IPS-18a (cell line): ENCODE measurements around the gene SMIM9.
"Not testable (repeated sequence)": the region's sequence is repeated elsewhere in the genome, so short reads cannot be mapped to it uniquely, and the experiment has no call there.

ENCODE experiments used
- H3K27ac ChIP-seq: one replicate; pipeline ENCODE4 v1.5.1; 2013; ENCODE audit warnings: low read length
- H3K27me3 ChIP-seq: one replicate; pipeline ENCODE4 v1.6.1; 2013; ENCODE audit warnings: mild to moderate bottlenecking, low read length; ENCODE audit not compliant: control insufficient read depth, insufficient read depth
- H3K36me3 ChIP-seq: one replicate; pipeline ENCODE4 v1.6.1; 2013; ENCODE audit warnings: low read depth, low read length; ENCODE audit not compliant: control insufficient read depth
- H3K4me1 ChIP-seq: one replicate; pipeline ENCODE4 v1.6.1; 2013; ENCODE audit warnings: low read depth, low read length; ENCODE audit not compliant: control insufficient read depth
- H3K4me3 ChIP-seq: one replicate; pipeline ENCODE4 v1.5.1; 2013; ENCODE audit warnings: low read length
- H3K9ac ChIP-seq: one replicate; pipeline ENCODE4 v1.6.1; 2013; ENCODE audit warnings: mild to moderate bottlenecking, low read length, moderate library complexity
- H3K9me3 ChIP-seq: one replicate; pipeline ENCODE4 v1.6.1; 2013; ENCODE audit warnings: low read depth, low read length; ENCODE audit not compliant: control insufficient read depth

Gene SMIM9

DNA sequence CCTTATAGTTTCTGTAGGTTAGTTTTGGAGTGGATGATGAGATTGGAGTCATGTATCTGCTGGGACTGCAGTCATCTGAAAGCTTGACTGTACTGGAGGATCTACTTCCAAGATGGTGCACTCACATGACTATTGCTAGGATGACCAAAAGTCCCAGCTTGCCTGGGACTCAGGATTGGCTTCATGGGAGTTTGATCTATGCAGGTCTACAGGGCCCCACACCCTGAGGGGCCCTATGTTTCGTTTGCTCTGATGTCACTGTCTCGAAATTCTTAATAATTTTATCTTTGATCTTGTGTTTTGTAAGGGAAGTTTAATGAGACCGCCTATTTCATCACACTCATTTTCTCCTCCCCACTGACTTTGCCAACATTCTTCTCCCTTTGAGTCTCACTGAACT lies at the start of gene SMIM9:
Gene SMIM9, minus strand, starts transcription at position 101 of the 400 bp plus-strand sequence. CDS start 3,806 bp downstream, outside the sequence.
- H3K27me3 ChIP-seq: no peaks in the 10 kb centered on the region
- no peaks in the 10 kb centered on the region for H3K4me1 ChIP-seq
- no peaks in the 10 kb centered on the region for H3K36me3 ChIP-seq
- H3K9ac ChIP-seq: no peak within 1 kb of the TSS
- peaks cover 8% of the 10 kb centered on the region for H3K9me3 ChIP-seq
- H3K4me3 ChIP-seq: no peak within 1 kb of the TSS
- H3K27ac ChIP-seq: no peak within 1 kb of the TSS

- not testable (repeated sequence) for H3K9ac ChIP-seq, H3K27me3 ChIP-seq, H3K36me3 ChIP-seq, H3K9me3 ChIP-seq, H3K27ac ChIP-seq, H3K4me1 ChIP-seq, H3K4me3 ChIP-seq
Measured at GRCh38 chrX:154884069-154884468, 49.6 kb upstream of the SMIM9 start.

- Histone ChIP-seq H3K36me3 (no peaks in the 10 kb centered on the region), H3K9me3 (peaks cover 18% of the 10 kb centered on the region), H3K27ac (no peak overlapping the region), H3K4me1 (no peaks in the 10 kb centered on the region), H3K27me3 (no peaks in the 10 kb centered on the region), H3K4me3 (no peak overlapping the region), H3K9ac (no peak overlapping the region)
Measured at GRCh38 chrX:154873329-154873728, 38.9 kb upstream of the SMIM9 start.

DNA sequence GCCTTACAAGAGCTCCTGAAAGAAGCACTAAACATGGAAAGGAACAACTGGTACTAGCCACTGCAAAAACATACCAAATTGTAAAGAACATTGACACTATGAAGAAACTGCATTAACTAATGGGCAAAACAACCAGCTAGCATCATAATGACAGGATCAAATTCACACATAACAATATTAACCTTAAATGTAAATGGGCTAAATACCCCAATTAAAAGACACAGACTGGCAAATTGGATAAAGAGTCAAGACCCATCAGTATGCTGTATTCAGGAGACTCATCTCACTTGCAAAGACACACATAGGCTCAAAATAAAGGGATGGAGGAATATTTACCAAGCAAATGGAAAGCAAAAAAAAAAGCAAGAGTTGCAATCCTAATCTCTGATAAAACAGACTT lies 34.1 kb upstream of the SMIM9 start:
- not testable (repeated sequence) for H3K27me3 ChIP-seq, H3K27ac ChIP-seq, H3K4me3 ChIP-seq, H3K9ac ChIP-seq, H3K4me1 ChIP-seq, H3K36me3 ChIP-seq
- peaks cover 17% of the 10 kb centered on the region for H3K9me3 ChIP-seq

DNA sequence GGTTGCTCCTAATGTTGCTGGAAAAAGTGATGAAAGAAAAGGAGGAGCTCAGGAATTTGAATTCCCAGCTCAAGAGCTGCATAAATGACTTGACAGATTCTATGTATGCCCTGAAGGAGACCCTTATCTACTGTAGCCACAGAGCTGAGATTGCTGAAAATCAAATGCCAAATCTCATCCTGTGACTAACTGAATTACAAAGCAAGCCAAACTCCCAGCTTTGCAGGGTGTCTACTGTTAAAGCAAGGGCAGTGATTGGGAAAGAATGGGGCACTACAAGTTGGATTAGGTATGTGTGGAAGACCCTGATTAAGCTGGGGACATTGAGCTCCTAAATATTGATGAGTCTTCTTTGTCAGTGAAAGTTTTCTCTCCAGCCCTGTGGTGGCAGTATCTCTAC lies 20.8 kb upstream of the SMIM9 start:
- Histone ChIP-seq H3K36me3 (no peaks in the 10 kb centered on the region), H3K27ac (no peak overlapping the region), H3K9me3 (peaks cover 8% of the 10 kb centered on the region), H3K4me1 (no peaks in the 10 kb centered on the region), H3K9ac (no peak overlapping the region), H3K27me3 (no peaks in the 10 kb centered on the region), H3K4me3 (no peak overlapping the region)

- Histone ChIP-seq H3K4me1 (no peaks in the 10 kb centered on the region), H3K4me3 (no peak overlapping the region), H3K9me3 (peaks cover 9% of the 10 kb centered on the region), H3K27me3 (no peaks in the 10 kb centered on the region), H3K27ac (no peak overlapping the region), H3K36me3 (no peaks in the 10 kb centered on the region), H3K9ac (no peak overlapping the region)
Measured at GRCh38 chrX:154850957-154851611, 16.6 kb upstream of the SMIM9 start.

GRCh38 chrX:154840856-154841255 lies 6.4 kb upstream of the SMIM9 start:
- Histone ChIP-seq H3K27me3 (no peaks in the 10 kb centered on the region), H3K4me3 (no peak overlapping the region), H3K27ac (no peak overlapping the region), H3K9ac (no peak overlapping the region), H3K36me3 (no peaks in the 10 kb centered on the region), H3K4me1 (no peaks in the 10 kb centered on the region), H3K9me3 (peaks cover 11% of the 10 kb centered on the region)

- no peak overlapping the region for H3K27ac ChIP-seq
- H3K9me3 ChIP-seq: peaks cover 17% of the 10 kb centered on the region
- no peaks in the 10 kb centered on the region for H3K4me1 ChIP-seq
- no peaks in the 10 kb centered on the region for H3K27me3 ChIP-seq
- no peak overlapping the region for H3K9ac ChIP-seq
- H3K36me3 ChIP-seq: no peaks in the 10 kb centered on the region
- H3K4me3 ChIP-seq: no peak overlapping the region
Measured at GRCh38 chrX:154836163-154836562, 1.7 kb upstream of the SMIM9 start.

DNA sequence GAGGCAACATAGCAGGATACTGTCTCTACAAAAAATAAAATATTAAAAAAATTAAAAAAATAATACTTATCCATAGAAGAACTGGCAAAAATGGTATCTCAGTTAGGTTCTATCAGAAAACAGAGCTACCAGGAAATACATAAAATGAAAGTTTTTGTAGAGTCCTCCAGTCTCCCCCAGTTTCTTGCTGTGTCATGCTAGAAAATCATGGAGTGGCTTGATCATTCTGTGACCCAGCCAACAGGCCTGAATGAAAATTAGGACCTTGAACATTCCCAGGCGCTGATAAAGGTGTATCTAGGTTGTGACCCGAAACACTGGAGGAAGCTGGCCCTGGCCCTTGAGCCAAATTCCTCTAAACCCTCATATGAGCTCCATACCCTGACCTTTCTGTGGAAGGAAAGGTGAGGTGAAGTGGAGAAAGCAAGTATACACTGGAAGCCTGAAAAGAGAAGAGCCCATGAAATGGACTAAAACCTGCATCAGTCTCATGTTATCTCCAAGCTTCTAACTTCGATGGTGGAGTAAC lies 652 bp downstream of the SMIM9 start:
- H3K27ac ChIP-seq: no peak overlapping the region
- H3K9ac ChIP-seq: no peak overlapping the region
- no peaks in the 10 kb centered on the region for H3K4me1 ChIP-seq
- no peaks in the 10 kb centered on the region for H3K27me3 ChIP-seq
- H3K36me3 ChIP-seq: no peaks in the 10 kb centered on the region
- H3K4me3 ChIP-seq: no peak overlapping the region
- peaks cover 6% of the 10 kb centered on the region for H3K9me3 ChIP-seq

DNA sequence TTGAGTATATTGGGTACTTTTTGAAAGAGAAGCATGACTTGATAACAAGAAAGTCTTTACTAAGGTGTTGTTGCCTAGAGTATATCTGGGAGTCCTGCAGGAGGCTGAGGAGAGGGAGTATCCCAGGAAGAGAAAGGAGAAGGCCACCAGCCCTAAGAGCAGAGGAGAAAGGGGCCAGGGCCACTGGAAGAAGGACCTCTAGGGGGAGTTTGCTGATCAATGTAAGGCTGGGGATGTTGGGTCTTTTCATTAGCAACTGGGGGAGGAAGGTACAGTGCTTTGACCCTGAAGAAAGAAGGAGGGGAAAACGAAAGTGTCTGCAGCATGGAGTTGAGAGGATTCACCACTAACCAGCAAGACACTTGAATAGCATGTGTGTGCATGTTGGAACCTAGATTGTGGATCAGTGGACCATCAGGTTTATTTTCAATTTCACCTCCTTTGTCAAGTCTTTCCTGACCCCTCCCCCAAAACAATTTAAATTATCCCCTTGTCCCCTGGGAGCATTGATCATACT lies 4.5 kb downstream of the SMIM9 start:
- peaks cover 18% of the 10 kb centered on the region for H3K9me3 ChIP-seq
- no peaks in the 10 kb centered on the region for H3K36me3 ChIP-seq
- no peak overlapping the region for H3K4me3 ChIP-seq
- H3K27me3 ChIP-seq: no peaks in the 10 kb centered on the region
- no peaks in the 10 kb centered on the region for H3K4me1 ChIP-seq
- H3K9ac ChIP-seq: no peak overlapping the region
- no peak overlapping the region for H3K27ac ChIP-seq

DNA sequence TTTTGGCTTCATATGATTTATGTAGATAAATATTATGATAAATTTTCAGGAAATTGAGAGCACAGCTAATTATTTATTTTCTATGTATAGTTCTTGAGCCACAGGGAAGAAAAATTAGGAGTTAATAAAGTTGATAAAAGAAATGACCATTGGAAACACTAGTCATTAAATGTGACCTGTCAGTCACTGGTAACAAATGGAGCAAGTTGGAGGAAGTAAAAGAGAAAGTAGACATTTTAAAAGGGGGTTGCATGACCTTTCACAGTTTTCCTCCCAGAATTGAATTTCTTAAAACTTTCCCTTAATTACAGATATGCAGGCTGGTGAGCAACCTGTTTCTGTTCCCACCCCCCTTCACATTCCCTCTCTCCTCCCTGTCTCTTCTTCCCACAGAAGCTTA lies 5.3 kb downstream of the SMIM9 start:
- Histone ChIP-seq H3K9me3 (peaks cover 23% of the 10 kb centered on the region), H3K4me1 (no peaks in the 10 kb centered on the region), H3K36me3 (no peaks in the 10 kb centered on the region), H3K27ac (no peak overlapping the region), H3K9ac (no peak overlapping the region), H3K27me3 (no peaks in the 10 kb centered on the region), H3K4me3 (no peak overlapping the region)

- Histone ChIP-seq H3K4me3 (no peak overlapping the region), H3K9me3 (peaks cover 23% of the 10 kb centered on the region), H3K4me1 (no peaks in the 10 kb centered on the region), H3K9ac (no peak overlapping the region), H3K36me3 (no peaks in the 10 kb centered on the region), H3K27me3 (no peaks in the 10 kb centered on the region), H3K27ac (no peak overlapping the region)
Measured at GRCh38 chrX:154828016-154828408, 6.5 kb downstream of the SMIM9 start.
